HG03280 (cell line): ENCODE results near the gene KCNH8.

Source experiments
- ATAC-seq: cut with Tn5 transposase; IDR thresholded peaks from one replicate; pipeline ENCODE4 v1.9.1; 2021; ENCODE audit warnings: mild to moderate bottlenecking, moderate library complexity; ENCODE audit not compliant: unreplicated experiment

Gene KCNH8

DNA sequence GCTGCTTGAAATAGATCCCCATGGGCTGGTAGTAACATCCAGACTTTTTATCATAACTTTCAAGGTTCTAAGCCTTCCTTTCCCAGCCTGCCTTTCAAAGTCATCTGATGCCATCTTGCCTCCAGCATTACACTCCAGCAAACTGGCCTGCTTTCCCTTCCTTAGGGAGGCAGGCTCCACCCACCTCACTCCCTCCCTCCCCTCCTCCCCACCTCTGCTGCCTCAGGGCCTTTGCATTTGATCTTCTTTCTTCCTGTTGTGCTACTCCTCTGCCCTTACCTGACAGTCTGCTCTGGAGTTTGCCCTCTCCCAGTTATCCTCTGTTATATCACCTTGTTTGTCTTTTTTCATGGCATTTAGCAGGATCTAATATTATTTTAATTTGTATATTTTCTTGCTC, 319.5 kb downstream of the KCNH8 start:
- ATAC-seq, result no peak

GRCh38 chr3:19471138-19471537, 322.8 kb downstream of the KCNH8 start:
- ATAC-seq, result no peak

DNA sequence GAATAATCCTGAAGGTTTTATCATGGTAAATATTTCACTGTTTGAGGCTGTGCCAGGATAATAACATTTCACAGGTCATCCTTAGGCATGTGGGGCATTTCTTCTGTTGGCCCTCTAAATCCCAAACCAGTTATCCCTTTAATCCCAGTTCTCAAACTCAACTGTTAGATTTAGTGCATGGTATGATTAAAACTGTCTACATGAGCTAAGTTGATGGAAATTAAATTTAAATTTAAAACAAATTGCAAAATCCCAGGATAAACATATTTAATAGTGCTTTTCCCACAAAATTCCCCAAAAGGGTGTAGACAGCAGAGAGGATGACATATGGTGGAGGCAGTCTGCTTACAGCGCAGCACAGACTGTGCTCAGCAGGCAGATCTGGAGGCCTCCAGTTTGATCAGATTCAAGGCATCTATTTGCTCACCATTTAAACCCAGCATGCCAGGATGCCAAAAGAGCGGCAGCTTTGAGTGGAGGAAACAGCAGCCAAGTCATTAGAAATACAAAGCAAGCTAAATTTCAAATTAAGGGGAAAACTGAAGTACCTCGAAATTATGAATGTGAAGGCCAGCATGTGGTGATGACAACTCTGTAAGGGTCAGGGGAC, 325.8 kb downstream of the KCNH8 start:
- no peak for ATAC-seq

DNA sequence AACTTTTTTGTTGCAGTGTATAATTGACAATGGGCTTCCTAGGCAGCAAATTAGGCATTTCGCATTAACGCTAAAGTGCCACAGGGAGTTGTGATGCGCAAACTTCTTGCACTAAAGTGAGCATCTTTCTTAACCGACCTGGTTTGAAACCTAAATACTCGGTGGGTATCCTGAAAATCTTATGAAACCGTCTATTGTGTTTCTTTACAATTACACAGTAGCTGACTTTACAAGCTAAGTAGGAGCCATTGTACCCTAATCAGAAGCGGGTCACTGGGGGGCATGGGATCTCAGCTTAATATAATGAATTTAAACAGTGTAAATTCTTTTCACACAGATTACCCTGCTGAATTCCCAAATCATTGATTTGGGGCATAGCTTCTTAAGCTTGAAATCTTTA, 328.0 kb downstream of the KCNH8 start:
- ATAC-seq, result no peak

GRCh38 chr3:19485267-19485666, 337.0 kb downstream of the KCNH8 start:
- ATAC-seq, result no peak

DNA sequence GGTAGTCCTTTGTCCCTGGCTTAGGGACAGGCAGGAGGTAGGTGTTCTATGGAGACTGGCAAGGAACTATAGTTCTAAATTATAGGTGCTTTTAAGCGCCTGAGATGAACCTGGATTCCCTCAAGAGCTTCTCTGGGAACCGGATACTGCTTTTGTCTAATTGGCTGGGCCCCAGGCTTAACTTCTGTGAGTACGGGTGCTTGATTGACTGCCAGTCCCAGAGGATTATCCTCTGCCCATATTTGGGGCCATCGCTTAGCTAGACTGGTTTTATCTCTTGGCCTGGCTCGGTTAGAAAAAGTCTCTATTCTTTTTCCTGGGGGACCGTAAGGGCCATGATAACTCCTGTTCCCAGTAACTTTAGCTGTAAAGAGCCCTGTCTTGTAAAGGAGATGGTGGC, 339.1 kb downstream of the KCNH8 start:
- ATAC-seq, result no peak

DNA sequence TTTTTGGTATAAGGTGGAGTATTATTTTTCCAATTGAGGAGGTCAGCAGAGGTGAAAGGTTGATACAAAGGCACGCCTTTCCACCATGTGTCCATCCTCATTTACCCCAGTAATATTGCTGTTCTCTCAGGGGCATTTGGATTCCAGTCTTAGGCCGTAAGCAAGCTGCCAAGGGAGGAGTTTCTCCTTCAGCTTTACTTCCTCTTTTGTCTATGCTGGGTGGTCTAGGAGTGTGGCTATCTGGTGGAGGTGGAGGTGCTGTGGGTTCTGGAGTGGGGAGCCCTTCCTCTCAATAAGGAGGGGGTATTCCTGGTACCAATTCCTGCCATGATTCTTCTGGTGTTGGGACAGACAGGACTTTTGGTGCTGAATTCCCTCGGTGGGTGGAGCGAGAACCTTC, 340.6 kb downstream of the KCNH8 start:
- no peak for ATAC-seq

GRCh38 chr3:19489936-19490335, 341.6 kb downstream of the KCNH8 start:
- no peak for ATAC-seq

GRCh38 chr3:19506171-19506570, 357.9 kb downstream of the KCNH8 start:
- no peak for ATAC-seq

DNA sequence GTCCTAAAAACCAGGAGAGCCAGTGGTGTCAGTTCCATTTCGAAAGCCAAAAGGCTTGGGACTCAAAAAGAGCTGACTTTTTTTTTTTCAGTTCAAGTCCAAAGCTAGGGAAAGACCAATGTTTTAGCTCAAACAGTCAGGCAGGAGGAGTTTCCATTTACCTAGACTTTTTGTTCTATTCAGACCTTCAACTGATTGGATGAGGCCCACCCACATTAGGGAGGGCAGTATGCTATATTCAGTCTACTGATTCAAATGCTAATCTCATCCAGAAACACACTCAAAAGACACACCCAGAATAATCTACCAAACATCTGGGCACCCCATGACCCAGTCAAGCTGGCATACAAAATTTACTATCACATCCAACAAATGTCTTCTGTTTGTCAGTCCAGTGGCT, 374.0 kb downstream of the KCNH8 start:
- ATAC-seq, result no peak

GRCh38 chr3:19526071-19526470, 377.8 kb downstream of the KCNH8 start:
- no peak for ATAC-seq

DNA sequence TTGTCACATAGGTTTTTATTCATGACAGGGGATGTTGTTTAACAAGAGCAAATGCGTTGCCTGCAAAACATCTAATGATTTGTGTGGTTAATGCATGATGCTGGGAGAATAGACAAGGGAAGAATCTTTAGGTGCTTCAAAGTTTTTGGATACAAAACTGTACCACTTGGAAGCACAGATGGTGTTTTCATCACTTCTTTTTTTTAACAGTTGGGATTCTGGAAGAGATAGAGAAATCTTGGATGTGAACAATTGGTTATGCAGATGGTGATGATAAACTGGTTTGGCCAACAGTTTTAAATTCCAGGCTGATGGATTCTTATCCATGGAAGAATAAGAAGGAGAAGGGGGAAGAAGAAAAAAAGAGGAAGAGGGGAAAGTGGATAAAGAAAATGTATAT, 379.4 kb downstream of the KCNH8 start:
- ATAC-seq, result no peak

- no peak for ATAC-seq
Measured at GRCh38 chr3:19531426-19531825, 383.1 kb downstream of the KCNH8 start.

- ATAC-seq, result peak; percentile 75
Measured at GRCh38 chr3:19539518-19540392, 391.4 kb downstream of the KCNH8 start.

DNA sequence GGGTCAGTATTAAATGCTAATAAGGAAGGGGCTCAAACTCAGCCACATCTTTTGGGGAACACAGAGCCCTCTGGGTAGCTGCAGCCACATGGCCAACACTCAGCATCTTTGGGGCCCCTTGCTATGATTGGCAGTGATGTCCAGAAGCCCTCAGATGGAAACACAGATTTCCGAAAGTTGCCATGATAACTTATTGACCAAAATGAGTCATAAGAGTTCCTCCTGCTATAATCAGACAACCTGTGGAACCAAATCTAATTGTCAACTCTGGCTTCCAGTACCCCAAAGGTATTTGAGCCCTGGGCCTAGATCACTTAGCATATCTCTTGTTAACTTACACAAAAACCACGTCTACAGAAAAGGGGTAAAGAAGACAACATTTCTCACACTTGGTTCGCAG, 392.2 kb downstream of the KCNH8 start:
- no peak for ATAC-seq

DNA sequence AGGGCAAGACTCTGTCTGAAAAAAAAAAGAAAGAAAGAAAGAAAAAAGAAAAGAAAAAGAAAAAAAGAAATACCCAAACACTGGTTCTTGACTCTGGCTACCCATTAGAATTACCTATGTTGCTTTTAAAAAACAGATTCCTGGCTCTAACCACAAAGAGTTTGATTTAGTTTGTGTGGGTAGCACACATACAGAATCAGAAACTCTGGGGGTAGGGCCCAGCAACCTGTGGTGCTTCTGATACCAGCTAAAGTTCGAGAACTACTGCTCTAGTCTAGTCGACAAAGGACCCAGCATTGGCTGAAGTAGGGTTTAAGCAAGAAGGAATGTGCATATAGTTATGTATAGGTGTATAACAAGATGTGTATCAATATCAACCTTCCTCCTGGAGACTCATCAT, 393.0 kb downstream of the KCNH8 start:
- no peak for ATAC-seq

- ATAC-seq, result peak; percentile 46
Measured at GRCh38 chr3:19543212-19543841, 395.0 kb downstream of the KCNH8 start.

DNA sequence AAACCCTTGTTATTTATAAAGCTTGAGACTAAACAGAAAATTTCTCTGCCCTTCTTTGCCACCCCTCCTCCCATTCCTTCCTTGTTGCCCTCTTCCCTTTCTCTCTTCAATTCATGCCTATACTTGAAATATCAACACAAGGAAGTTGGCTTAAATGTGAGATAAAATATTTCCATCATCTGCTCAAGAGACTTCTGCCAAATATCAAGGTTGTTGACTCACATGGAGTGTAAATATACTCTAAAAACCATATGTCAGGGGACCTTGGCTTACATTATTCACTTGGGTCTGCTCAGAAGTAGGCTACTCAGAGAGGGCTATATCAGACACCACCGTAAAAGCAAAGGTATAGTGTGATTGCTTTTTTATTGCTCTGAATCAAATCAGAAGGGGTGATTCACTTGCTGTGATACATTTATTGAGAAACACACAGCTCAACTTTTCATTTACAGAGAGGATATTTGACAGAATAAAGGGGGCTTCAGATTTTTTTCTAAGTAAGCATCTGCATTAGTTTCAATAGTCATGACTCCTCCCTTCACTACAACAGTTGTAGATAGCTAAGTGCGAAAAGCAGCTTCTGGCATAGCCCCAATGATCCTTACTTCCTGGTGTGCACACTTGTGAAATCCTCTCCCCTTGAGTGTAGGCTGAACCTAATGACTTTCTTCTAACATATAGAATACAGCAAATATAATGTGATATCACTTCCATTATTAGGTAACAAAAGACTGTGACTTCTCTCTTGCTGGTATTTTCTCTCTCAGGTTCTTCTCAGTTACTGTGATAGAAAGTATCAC, 399.6 kb downstream of the KCNH8 start:
- ATAC-seq, result no peak

DNA sequence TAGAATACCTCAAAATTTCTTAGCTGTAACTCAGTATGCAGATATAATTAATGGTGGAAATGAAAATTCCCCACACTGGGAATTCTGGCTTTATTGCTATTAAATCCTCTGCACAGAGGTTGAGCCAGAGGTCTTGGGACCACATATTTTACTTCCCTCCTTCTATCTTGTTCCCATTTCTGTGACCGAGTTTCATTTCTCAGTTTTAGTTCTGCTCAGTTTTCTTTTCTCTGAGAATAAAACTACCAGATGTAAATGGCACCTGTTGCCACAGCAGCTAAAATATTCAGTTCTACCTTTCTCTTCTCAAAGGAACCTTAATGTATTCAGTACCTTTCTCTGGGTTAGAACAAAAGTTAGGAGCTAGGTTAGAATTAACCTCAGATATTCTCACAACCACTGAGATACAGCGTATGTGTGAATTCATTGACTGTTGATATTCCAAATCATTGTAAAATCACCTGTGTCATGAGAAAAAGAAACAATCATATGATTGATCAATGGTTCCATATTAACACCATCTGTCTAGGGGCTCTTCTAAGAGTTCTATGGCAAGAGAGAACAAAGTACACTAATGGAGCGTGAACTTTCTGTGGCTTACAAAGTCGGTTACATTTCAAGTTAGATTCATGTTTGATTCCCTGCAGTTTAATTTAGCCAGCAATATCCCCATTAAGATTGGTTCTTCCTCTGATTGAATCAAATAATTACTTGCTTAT, 411.6 kb downstream of the KCNH8 start:
- peak; percentile 96 for ATAC-seq

- ATAC-seq, result no peak
Measured at GRCh38 chr3:19573644-19574043, 425.3 kb downstream of the KCNH8 start.

GRCh38 chr3:19574268-19574667, 426.0 kb downstream of the KCNH8 start:
- no peak for ATAC-seq
